HL-60 (cell line): ENCODE measurements around the gene EEPD1.
"Not testable (repeated sequence)": the region's sequence is repeated elsewhere in the genome, so short reads cannot be mapped to it uniquely, and the experiment has no call there.

Source experiments
- DNase-seq, 2 experiments: peaks; one replicate each; pipeline ENCODE4 v3.0.0-alpha.2; 2010 to 2020; ENCODE audit warnings: low read depth in 1 of 2, low spot score in 1 of 2
- H3K27ac ChIP-seq: fragments of 250-450 bp; sonication (Bioruptor Pico); replicated peaks from 2 replicates; pipeline ENCODE4 v1.5.1; 2020; ENCODE audit warnings: mild to moderate bottlenecking, moderate library complexity
- H3K27me3 ChIP-seq: fragments of 250-450 bp; sonication (Bioruptor Pico); 2 replicates; pipeline ENCODE4 v1.5.1; 2021; ENCODE audit warnings: mild to moderate bottlenecking, moderate library complexity; ENCODE audit not compliant: insufficient read depth, poor library complexity, severe bottlenecking
- H3K4me3 ChIP-seq: replicated peaks from 2 replicates; pipeline ENCODE4 v1.5.1; 2011; ENCODE audit warnings: mild to moderate bottlenecking, control low read depth, low read length; ENCODE audit not compliant: insufficient read depth
- CTCF ChIP-seq: IDR thresholded peaks from one replicate; pipeline ENCODE4 v1.5.1; 2011; ENCODE audit warnings: low read length, control low read depth, inconsistent platforms; ENCODE audit not compliant: insufficient read depth
- GABPA ChIP-seq: IDR thresholded peaks from 2 replicates; pipeline ENCODE4 v1.6.1; 2012; ENCODE audit warnings: low read depth
- POLR2AphosphoS5 ChIP-seq: IDR thresholded peaks from 2 replicates; pipeline ENCODE4 v1.6.1; 2012; ENCODE audit warnings: low read depth
- SPI1 ChIP-seq: IDR thresholded peaks from 2 replicates; pipeline ENCODE4 v1.6.1; 2012; ENCODE audit warnings: low read depth, mild to moderate bottlenecking, borderline replicate concordance
- TF ChIP-seq, protein P1 (sequence below): IDR thresholded peaks from 2 replicates; pipeline ENCODE4 v1.6.1; 2012; ENCODE audit warnings: low read depth; ENCODE audit not compliant: insufficient replicate concordance

The EEPD1 gene

GRCh38 chr7:36148422-36149065 lies 4.5 kb upstream of the EEPD1 start:
- TF ChIP-seq, protein P1, sequence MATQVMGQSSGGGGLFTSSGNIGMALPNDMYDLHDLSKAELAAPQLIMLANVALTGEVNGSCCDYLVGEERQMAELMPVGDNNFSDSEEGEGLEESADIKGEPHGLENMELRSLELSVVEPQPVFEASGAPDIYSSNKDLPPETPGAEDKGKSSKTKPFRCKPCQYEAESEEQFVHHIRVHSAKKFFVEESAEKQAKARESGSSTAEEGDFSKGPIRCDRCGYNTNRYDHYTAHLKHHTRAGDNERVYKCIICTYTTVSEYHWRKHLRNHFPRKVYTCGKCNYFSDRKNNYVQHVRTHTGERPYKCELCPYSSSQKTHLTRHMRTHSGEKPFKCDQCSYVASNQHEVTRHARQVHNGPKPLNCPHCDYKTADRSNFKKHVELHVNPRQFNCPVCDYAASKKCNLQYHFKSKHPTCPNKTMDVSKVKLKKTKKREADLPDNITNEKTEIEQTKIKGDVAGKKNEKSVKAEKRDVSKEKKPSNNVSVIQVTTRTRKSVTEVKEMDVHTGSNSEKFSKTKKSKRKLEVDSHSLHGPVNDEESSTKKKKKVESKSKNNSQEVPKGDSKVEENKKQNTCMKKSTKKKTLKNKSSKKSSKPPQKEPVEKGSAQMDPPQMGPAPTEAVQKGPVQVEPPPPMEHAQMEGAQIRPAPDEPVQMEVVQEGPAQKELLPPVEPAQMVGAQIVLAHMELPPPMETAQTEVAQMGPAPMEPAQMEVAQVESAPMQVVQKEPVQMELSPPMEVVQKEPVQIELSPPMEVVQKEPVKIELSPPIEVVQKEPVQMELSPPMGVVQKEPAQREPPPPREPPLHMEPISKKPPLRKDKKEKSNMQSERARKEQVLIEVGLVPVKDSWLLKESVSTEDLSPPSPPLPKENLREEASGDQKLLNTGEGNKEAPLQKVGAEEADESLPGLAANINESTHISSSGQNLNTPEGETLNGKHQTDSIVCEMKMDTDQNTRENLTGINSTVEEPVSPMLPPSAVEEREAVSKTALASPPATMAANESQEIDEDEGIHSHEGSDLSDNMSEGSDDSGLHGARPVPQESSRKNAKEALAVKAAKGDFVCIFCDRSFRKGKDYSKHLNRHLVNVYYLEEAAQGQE: no peak
- TF ChIP-seq SPI1 (no peak), CTCF (no peak), POLR2AphosphoS5 (no peak), GABPA (no peak)
- no peak overlapping the region for H3K27ac ChIP-seq
- peak in 1 of 2 experiments; percentile 9 for DNase-seq
- H3K4me3 ChIP-seq: no peak overlapping the region
- H3K27me3 ChIP-seq: no peaks in the 10 kb centered on the region

GRCh38 chr7:36149240-36149639 lies 3.8 kb upstream of the EEPD1 start:
- DNase-seq, H3K4me3 ChIP-seq, H3K27me3 ChIP-seq, H3K27ac ChIP-seq: not testable (repeated sequence)

- no peak overlapping the region for H3K4me3 ChIP-seq
- TF ChIP-seq, protein P1: no peak
- TF ChIP-seq POLR2AphosphoS5 (no peak), CTCF (no peak), GABPA (no peak), SPI1 (no peak)
- DNase-seq: no peak
- no peaks in the 10 kb centered on the region for H3K27me3 ChIP-seq
- no peak overlapping the region for H3K27ac ChIP-seq
Observed at GRCh38 chr7:36149694-36150452, 3.2 kb upstream of the EEPD1 start.

DNA sequence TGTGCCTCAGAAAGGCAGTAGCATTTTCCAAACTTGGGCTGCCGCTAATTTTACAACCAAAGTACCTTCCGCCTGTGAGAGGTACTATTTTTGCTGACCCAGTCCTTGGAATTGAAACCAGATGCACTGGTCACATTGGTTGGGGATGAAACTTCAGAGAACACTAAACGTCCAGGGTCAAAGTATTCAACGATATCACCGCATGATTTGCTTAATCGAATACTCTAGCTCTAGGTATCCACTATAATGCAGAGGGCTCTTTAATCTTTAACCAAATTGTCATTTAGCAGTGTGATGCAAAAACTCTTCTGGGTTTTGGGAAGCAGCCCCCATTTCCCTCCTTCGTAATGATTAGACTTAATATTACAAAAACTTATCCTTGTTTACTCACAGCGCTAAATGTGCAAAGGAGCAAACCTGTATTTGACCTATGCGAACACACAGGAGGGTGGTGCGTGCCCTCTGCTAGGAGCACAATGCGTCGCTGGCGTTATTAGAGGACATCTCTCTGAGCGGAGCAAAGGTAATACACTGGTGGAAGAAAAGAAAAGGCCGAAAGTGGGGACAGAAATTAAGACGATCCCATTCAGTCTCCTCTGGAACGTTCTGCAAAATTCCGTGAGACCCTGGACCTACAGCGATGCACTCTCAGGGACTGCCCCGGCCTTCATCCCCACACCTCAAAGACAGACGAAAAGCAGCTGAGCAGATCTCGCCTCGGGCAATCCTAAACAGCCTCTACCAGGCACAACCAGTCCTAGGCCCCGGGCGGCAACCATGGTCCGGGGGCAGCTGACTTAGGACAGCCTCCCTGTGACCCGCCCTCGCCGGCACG lies 916 bp upstream of the EEPD1 start:
- H3K27me3 ChIP-seq: no peaks in the 10 kb centered on the region
- peak overlapping the region; percentile 46 for H3K27ac ChIP-seq
- TF ChIP-seq CTCF: no peak
- TF ChIP-seq POLR2AphosphoS5: no peak
- TF ChIP-seq, protein P1: no peak
- TF ChIP-seq SPI1: no peak
- no peak for TF ChIP-seq GABPA
- H3K4me3 ChIP-seq: peak overlapping the region; percentile 48
- DNase-seq: no peak
